HG02763 (cell line): ENCODE results near the gene ALOX12B.
"Not testable (repeated sequence)": the region's sequence is repeated elsewhere in the genome, so short reads cannot be mapped to it uniquely, and the experiment has no call there.

ENCODE experiments used
- ATAC-seq: cut with Tn5 transposase; IDR thresholded peaks from one replicate; pipeline ENCODE4 v1.9.1; 2021; ENCODE audit warnings: mild to moderate bottlenecking, moderate library complexity; ENCODE audit not compliant: unreplicated experiment

ALOX12B gene

DNA sequence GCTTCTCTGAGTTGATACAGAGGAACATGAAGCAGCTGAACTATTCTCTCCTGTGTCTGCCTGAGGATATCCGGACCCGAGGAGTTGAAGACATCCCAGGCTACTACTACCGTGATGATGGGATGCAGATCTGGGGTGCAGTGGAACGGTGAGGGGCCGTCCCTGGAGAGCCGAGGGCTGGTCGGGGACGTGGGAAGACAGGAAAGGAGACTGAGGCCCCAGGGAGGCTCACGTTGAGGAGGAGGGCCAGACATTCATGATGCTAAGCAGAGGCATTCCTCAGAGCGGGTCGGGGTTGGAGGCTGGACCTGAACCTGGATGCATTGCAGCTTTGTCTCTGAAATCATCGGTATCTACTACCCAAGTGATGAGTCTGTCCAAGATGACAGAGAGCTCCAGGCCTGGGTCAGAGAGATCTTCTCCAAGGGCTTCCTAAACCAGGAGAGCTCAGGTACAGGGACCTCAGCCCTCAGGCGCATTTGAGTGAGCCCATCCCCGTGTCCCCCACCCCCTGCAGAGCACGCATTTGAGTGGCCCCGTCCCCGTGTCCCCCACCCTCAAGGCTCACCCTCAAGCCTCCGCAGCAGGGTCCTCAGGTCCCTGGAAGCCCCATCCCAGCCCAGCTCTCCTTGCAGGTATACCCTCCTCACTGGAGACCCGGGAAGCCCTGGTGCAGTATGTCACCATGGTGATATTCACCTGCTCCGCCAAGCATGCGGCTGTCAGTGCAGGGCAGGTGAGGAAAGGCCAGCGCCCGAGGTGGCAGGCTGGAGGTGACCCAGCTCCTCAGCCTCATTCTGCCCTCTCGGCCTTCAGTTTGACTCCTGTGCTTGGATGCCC, 40.4 kb downstream of the ALOX12B start:
- ATAC-seq: no peak

DNA sequence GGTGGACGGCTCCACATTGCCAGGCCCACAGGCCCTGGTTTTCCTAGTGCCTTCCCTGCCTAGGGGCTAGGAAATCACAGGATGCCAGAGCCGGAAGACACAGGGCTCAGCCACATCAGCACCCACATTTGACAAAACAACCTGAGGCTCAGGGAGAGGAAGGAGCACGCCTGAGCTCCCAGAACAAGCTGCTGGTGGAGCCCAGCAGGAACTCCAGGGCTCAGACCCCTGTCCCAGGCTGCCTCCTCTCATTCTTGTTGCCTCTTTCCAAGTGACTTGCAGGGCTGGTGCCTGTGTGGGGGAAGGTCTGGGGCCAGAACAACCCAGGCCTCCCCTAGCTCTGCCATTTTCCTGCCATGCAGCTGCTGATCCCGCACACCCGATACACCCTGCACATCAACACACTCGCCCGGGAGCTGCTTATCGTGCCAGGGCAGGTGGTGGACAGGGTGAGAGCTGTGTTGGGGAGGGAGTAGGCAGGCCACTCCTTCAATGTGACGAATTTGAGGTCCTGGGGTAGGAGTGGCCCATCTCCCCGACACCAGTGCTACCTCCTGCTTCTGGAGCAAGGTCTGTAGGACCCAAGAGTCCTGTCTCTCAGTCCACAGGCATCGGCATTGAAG, 41.1 kb downstream of the ALOX12B start:
- ATAC-seq: no peak

DNA sequence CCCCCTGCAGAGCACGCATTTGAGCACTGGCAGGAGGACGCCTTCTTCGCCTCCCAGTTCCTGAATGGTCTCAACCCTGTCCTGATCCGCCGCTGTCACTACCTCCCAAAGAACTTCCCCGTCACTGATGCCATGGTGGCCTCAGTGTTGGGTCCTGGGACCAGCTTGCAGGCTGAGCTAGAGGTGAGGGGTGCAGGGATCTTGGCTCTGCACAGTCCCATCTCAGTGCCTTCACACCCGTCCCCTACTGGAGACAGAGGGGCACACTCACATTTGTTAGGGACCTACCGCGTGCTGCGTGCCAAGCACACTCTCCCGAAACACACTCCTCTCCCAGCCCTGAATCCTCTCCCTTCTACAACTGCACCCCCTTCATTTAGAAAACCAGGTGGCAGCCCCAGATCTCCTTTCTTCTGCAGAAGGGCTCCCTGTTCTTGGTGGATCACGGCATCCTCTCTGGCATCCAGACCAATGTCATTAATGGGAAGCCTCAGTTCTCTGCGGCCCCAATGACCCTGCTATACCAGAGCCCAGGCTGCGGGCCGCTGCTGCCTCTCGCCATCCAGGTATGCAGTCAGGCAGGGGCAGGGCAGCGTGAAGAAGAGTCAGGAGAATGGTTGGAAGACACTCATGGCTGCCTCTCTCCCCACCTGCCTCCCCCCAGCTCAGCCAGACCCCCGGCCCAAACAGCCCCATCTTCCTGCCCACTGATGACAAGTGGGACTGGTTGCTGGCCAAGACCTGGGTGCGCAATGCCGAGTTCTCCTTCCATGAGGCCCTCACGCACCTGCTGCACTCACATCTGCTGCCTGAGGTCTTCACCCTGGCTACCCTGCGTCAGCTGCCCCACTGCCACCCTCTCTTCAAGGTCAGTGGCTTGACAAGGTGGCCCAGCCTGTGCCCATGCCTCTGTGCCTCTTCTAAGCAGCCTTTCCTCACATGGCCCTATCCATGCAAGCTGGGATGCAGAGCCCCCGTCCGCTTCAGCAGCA, 42.4 kb downstream of the ALOX12B start:
- ATAC-seq: no peak

DNA sequence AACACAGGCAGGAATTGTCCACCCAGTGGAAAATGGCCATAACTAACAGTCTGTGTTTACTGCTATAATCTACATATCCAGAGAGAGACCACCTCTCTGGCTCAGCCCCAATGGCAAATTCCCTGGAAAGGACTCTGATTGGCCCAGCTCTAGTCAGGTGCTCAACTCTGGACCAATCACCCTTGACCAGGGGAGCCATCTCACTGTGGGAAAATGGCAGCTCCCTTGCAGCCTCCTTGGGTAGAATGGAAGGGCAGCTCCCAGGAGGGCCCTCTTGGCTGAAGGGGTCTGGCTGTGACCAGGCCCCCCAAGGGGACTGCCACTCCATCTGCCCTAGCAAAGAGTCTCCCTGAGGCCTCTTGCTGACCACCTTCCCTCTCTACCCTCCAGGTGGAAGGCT, 45.5 kb downstream of the ALOX12B start:
- ATAC-seq: no peak

DNA sequence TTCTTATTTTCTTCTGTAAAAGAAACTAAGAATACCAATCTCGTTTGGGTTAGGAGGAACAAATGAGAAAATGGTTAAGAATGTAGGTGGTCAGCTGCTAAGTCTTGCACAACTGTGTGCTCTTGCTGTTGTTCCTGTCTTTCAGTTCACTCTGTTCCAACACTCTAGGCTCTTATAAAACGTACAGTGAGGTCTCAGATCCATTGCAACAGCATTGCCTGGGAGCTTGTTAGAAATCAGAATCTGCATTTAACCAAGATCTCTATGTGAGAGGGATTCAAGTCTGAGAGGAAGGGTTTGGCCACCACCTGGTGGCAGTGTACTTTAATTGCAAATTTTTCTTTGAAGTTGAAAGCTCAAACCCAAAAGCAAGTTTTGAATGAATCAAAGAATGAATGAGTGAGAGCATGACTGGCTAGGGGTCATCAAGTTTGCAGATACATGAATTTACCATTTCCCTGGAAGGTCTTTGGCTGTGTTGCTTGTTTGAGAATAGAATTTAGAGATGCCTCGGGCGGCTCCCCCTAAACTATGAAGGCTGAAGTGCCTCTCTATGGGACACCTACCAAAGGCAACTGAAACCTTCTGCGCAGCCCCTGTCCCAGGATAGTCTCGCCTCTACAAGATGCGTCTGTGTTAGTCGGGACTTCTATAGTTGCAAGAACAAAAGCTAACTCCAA, 46.1 kb downstream of the ALOX12B start:
- no peak for ATAC-seq

DNA sequence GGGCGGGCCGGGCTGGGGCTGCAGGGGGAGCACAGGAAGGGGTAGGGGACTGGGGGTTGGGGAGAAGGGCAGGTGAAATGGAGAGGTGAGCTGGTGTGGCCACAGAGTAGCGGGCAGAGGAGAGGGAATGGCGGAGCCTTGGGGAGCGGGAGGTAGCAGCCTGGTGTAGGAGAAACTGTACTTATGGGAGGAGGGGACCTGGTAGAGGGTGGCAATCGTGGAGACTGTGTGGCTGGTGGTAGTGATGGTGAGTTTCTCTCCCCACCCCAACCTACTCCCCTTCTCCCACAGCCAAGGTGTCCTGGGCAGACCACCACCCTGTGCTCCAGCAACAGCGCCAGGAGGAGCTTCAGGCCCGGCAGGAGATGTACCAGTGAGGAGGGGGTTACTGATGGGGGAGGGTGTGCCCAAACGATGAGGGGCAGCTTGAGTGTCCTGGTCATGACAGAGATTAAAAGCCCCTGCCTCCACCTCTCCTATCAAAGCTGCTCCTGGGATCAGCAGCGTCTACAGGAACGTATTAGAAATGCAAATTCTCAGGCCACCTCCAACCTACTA, 47.8 kb downstream of the ALOX12B start:
- ATAC-seq: no peak

DNA sequence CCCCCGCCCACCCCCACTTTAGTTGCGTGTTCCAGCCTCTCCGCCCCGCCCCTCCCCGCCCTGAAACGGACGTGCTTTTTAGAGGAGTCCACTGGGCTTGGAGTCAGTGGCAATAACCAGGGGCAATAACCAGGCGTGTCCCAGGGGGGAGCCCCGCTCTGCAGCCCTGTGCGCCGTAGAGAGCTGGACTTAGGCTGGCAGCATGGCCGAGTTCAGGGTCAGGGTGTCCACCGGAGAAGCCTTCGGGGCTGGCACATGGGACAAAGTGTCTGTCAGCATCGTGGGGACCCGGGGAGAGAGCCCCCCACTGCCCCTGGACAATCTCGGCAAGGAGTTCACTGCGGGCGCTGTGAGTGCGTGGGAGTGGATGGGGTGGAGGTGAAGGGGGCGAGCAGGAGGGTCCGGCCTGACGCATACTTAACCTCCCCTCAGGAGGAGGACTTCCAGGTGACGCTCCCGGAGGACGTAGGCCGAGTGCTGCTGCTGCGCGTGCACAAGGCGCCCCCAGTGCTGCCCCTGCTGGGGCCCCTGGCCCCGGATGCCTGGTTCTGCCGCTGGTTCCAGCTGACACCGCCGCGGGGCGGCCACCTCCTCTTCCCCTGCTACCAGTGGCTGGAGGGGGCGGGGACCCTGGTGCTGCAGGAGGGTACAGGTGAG, 48.4 kb downstream of the ALOX12B start, which contains the start of gene ALOX15B:
ALOX15B (plus strand) TSS at position 106 of the 657 bp plus-strand sequence; CDS start at position 203, 97 bp downstream.
- no peak for ATAC-seq

DNA sequence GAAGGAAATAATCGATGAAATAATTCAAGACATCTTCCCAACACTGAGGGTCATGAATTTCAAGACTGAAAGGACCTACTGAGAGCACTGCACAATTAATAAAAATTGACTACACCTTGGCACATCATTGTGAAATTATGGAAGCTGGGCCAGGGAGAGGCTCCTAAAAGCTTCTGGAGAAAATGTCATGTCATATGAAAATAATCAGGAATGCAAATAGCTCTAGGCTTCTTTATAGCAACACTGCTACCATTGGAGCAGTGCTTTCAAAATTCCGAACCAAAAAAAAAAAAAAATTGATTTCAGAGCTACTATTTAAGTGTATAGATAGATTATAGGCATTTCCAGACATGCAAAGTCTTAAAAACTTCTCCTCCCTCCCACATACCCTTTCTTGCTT, 55.1 kb downstream of the ALOX12B start:
- no peak for ATAC-seq

DNA sequence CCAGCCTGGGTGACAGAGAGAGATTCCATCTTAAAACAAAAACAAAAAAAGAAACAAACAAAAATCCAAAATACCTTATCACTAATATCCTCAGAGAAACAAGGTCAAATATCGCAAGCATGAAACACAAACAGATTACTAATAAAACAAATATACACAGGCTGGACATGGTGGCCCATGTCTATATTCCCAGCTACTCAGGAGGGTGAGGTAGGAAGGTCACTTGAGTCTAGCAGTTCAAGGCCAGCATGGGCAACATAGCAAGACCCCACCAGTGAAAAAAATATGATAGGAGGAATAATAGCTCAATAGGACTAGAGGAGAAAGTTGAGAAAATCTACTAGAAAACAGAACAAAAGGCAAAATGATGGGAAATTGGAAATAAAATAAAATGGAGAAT, 55.6 kb downstream of the ALOX12B start:
- no peak for ATAC-seq

DNA sequence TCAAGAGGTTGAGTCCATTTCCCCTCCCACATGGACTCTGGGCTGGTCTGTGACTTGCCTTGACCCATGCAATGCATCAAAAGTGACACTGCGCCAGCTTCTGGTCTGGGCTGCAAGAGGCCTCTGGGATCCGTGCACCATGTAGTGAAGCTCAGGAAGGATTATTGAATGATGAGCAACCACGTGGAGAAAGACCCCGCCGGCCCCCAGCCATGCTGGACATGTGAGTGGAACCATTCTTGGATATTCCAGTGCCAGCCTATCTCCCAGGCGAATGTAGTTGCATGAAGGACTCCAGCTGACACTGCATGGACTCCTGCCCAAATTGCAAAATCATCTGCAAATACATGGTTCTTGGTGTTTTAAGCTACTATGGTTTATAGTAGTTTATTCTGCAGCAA, 56.3 kb downstream of the ALOX12B start:
- ATAC-seq: no peak

DNA sequence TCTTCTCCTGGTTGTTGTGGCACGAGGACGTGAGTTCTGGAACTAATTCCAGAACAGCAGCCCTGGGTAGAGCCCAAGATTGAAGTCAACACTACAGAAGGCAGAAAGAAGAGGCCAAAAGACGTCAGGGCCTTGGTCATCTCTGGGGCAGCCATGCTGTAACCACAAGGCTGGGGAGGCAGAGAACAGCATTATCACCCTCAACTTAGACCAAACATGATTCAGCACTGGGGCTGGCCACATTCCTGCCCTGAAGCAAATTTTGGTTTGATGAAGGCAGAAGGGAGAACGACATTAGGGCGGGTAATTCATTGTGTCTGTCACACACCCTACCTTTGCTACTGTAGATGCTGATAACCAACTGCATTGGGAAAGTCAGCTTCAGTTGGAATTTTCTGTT, 58.4 kb downstream of the ALOX12B start:
- no peak for ATAC-seq

DNA sequence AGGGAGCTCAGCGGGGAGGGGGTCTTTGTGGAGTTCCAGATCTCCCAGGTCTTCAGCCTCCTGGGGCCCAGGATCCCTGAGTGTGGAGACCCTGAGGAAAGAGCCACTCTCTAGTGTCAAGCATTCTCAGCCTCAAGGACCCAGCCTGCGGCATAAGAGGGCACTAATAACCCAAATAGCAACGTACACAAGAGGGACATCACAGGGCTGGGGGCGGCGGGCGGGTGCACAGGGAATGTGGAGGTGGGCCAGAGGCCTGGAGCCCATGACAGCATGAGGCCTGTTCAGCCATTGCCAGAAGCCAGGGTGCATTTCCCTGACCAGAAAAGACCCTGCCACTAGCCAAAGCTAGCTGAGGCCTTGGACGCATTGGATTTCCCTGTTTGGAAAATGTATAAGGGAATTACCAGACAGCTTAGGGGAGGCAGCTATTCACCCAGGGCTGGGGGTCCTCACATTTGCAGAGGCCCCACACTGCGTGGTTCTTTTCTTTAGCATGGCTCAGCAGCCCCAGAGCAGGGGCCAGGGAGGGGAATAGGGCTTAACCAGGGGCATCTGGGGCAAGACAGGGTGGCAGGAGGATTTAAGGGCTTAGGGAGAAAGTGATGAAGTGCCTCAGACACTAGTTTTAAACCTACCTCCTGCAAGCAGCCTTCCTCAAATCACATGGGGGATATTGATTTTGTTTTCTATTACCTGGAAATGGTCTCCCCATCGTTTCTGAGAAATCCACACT, 62.2 kb downstream of the ALOX12B start:
- no peak for ATAC-seq

DNA sequence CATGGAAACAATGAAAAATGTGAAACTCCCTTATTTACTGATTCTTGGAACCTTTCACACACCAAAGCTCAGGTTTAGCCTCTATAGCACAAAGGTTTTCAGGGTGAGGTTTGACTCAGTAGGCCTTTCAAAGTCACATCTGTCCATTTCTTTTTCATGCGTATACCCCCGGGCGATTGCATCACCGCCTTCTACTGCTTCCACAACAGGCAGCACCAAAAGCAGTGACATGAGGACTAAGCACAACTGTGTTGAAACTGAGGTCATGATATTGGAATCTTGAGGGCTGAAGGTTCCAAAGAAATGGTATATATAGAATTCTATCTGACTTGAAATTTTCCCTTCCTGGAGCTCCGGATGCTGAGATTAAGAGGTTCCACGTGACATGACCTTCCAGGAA, 63.4 kb downstream of the ALOX12B start:
- not testable (repeated sequence) for ATAC-seq
